HepG2 (cell line): ENCODE measurements around the gene EXOC7. TPM values are rescaled to one million over a fixed set of nuclear protein-coding genes. Genes with fewer than 3 reads are reported as not detected.

Experiments
- ATF5 ChIP-seq: sonication (generic); formaldehyde crosslinking; IDR thresholded peaks from 2 replicates; pipeline ENCODE4 v1.4.0; 2020; ENCODE audit warnings: mild to moderate bottlenecking, low read depth, missing genetic modification reagents
- ATF6 ChIP-seq: sonication (generic); formaldehyde crosslinking; conservative IDR thresholded peaks from 2 replicates; pipeline ENCODE4 v1.4.0; 2020; ENCODE audit warnings: missing genetic modification reagents
- CENPBD1 ChIP-seq: sonication (generic); formaldehyde crosslinking; IDR thresholded peaks from 2 replicates; pipeline ENCODE4 v1.8.0; 2022; ENCODE audit warnings: missing genetic modification reagents, low read depth, mild to moderate bottlenecking, borderline replicate concordance
- CTCF ChIP-seq: sonication (generic); formaldehyde crosslinking; IDR thresholded peaks from 2 replicates; pipeline ENCODE4 v1.5.0; 2020; ENCODE audit warnings: mild to moderate bottlenecking, missing genetic modification reagents, moderate library complexity
- HNRNPLL ChIP-seq: fragments of 200-400 bp; formaldehyde crosslinking; IDR thresholded peaks from 2 replicates; pipeline ENCODE4 v1.6.1; 2017; ENCODE audit warnings: mild to moderate bottlenecking, low read depth, low read length; ENCODE audit not compliant: poor library complexity, severe bottlenecking
- ISL2 ChIP-seq: sonication (generic); formaldehyde crosslinking; IDR thresholded peaks from 2 replicates; pipeline ENCODE4 v1.5.0; 2020; ENCODE audit warnings: missing genetic modification reagents
- JARID2 ChIP-seq: sonication (generic); formaldehyde crosslinking; IDR thresholded peaks from 2 replicates; pipeline ENCODE4 v1.8.1; 2023; ENCODE audit warnings: missing genetic modification reagents, inconsistent platforms; ENCODE audit not compliant: insufficient replicate concordance
- JUNB ChIP-seq: sonication (generic); formaldehyde crosslinking; IDR thresholded peaks from 2 replicates; pipeline ENCODE4 v1.8.0; 2022; ENCODE audit warnings: missing genetic modification reagents, mild to moderate bottlenecking, borderline replicate concordance
- JUND ChIP-seq: sonication (generic); formaldehyde crosslinking; IDR thresholded peaks from 2 replicates; pipeline ENCODE4 v1.8.0; 2022; ENCODE audit warnings: mild to moderate bottlenecking, missing genetic modification reagents
- U2AF1 ChIP-seq: fragments of 200-400 bp; formaldehyde crosslinking; optimal IDR thresholded peaks from 2 replicates; pipeline ENCODE3; 2017; ENCODE audit warnings: mild to moderate bottlenecking, low read depth, low read length
- ZBTB42 ChIP-seq: sonication (generic); formaldehyde crosslinking; IDR thresholded peaks from 2 replicates; pipeline ENCODE4 v1.5.0; 2020; ENCODE audit warnings: mild to moderate bottlenecking, missing genetic modification reagents
- ZFP91 ChIP-seq: sonication (generic); formaldehyde crosslinking; IDR thresholded peaks from 2 replicates; pipeline ENCODE4 v1.9.0; 2022; ENCODE audit warnings: missing genetic modification reagents, mild to moderate bottlenecking, borderline replicate concordance
- ZNF160 ChIP-seq: sonication (generic); formaldehyde crosslinking; IDR thresholded peaks from 2 replicates; pipeline ENCODE4 v1.8.0; 2022; ENCODE audit warnings: mild to moderate bottlenecking, inconsistent platforms, missing genetic modification reagents
- ZNF251 ChIP-seq: sonication (generic); formaldehyde crosslinking; IDR thresholded peaks from 2 replicates; pipeline ENCODE4 v1.9.0; 2021; ENCODE audit warnings: mild to moderate bottlenecking, missing genetic modification reagents
- ZNF451 ChIP-seq: sonication (generic); formaldehyde crosslinking; IDR thresholded peaks from 2 replicates; pipeline ENCODE4 v1.5.0; 2020; ENCODE audit warnings: mild to moderate bottlenecking, missing genetic modification reagents
- ZNF609 ChIP-seq: sonication (generic); formaldehyde crosslinking; IDR thresholded peaks from 2 replicates; pipeline ENCODE4 v1.4.0; 2020; ENCODE audit warnings: mild to moderate bottlenecking, missing genetic modification reagents, borderline replicate concordance
- ZNF737 ChIP-seq: sonication (generic); formaldehyde crosslinking; IDR thresholded peaks from 2 replicates; pipeline ENCODE4 v1.5.0; 2020; ENCODE audit warnings: missing genetic modification reagents, mild to moderate bottlenecking, borderline replicate concordance
- ZNF768 ChIP-seq: sonication (generic); formaldehyde crosslinking; IDR thresholded peaks from 2 replicates; pipeline ENCODE4 v1.4.0; 2020; ENCODE audit warnings: missing genetic modification reagents
- polyA plus RNA-seq, 8 experiments: library from polyadenylated mRNA; depleted of rRNA in 3 of 8; stranded (reverse) in 7 of 8; unstranded in 1 of 8; fragments of >200 nt; fragmentation: Illumina TruSeq in 4 of 8; extraction: Trizol in 4 of 8; gene quantifications; 2 replicates each; pipeline versions ENCODE4 v1.2.1 to v1.2.3, GENCODE V29; 2011 to 2016; ENCODE audit warnings: low read depth in 4 of 8, missing spikeins in 1 of 8, mixed read lengths in 1 of 8; ENCODE audit not compliant: insufficient read depth in 1 of 8
- total RNA-seq, 5 experiments: library from RNA; depleted of rRNA; stranded (reverse); fragments of >200 nt; fragmentation: Illumina TruSeq; extraction: Trizol; gene quantifications; 2 replicates each; pipeline ENCODE4 v1.2.3, GENCODE V29; 2016; ENCODE audit warnings: low read depth in 1 of 5

Gene EXOC7
- total and polyA plus RNA-seq, 2 of the 13 experiments (the other 11 are each of a cell fraction or from before 2014, with no cell fraction given) = 86.9 to 116 TPM

- no peak for TF ChIP-seq U2AF1
- TF ChIP-seq CTCF (CRISPR knock-in tag) = peak; percentile 4; the same call in 1 of the 2 replicates
- no peak for TF ChIP-seq ZNF768
- no peak for TF ChIP-seq ZNF609
- 0 out of 2 replicates have a peak, but pooled peaks have one; percentile 6 for TF ChIP-seq ZNF737 (CRISPR knock-in tag)
- no peak for TF ChIP-seq ZNF160 (CRISPR knock-in tag)
- no peak for TF ChIP-seq ZNF251 (CRISPR knock-in tag)
- no peak for TF ChIP-seq ISL2 (CRISPR knock-in tag)
- TF ChIP-seq ATF5 (CRISPR knock-in tag) = no peak
- no peak for TF ChIP-seq HNRNPLL
- 0 out of 2 replicates have a peak, but pooled peaks have one; percentile 12 for TF ChIP-seq ATF6 (CRISPR knock-in tag)
- TF ChIP-seq JARID2 = no peak
- TF ChIP-seq JUND (CRISPR knock-in tag) = 0 out of 2 replicates have a peak, but pooled peaks have one; percentile 2
- 0 out of 2 replicates have a peak, but pooled peaks have one; percentile 1 for TF ChIP-seq ZBTB42 (CRISPR knock-in tag)
- 0 out of 2 replicates have a peak, but pooled peaks have one; percentile 7 for TF ChIP-seq ZFP91 (CRISPR knock-in tag)
- TF ChIP-seq ZNF451 = 0 out of 2 replicates have a peak, but pooled peaks have one; percentile 16
- TF ChIP-seq CENPBD1 (CRISPR knock-in tag) = no peak
- TF ChIP-seq JUNB (CRISPR knock-in tag) = no peak
These were observed 70.8 kb downstream of the EXOC7 start (continued) for GRCh38 chr17:76032780-76033108.
